ENCODE data around the gene ADH5. TPM values are rescaled to one million over a fixed set of nuclear protein-coding genes. Genes with fewer than 3 reads are reported as not detected.
"Not testable (repeated sequence)": the region's sequence is repeated elsewhere in the genome, so short reads cannot be mapped to it uniquely, and the experiment has no call there.

The ADH5 gene
- total RNA-seq, 1 donor from 2014 or later, result 85.3 TPM

DNA sequence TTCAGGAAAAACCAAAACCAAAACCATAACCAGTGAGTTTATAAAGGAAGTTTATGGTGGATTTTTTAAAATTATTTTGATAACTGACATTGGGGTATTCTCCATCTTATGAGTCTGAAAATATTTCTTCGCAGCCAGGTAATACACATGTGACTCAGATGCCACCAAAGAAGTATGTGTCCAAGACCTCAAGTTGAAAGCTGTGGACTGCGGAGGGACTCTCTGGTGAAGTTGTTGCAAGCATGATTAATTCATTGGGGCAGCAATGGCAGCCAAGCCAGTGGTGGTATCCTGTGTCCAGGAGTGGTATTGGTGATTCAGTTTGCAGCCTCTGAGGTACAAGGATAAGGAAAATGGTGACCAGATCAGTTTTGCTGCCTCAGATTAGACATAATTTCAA lies 14.0 kb upstream of the ADH5 start:
- Mint-ChIP-seq H3K36me3 (ENCODE audit: low read depth) (no peaks in the 10 kb centered on the region), H3K9me3 (no peaks in the 10 kb centered on the region), H3K4me1 (no peaks in the 10 kb centered on the region), H3K27ac (no peak overlapping the region), H3K27me3 (peaks cover 6% of the 10 kb centered on the region), H3K4me3 (no peak overlapping the region)
- DNase-seq, result no peak
- intact Hi-C loops (cut with micrococcal nuclease), result no loop called here

DNA sequence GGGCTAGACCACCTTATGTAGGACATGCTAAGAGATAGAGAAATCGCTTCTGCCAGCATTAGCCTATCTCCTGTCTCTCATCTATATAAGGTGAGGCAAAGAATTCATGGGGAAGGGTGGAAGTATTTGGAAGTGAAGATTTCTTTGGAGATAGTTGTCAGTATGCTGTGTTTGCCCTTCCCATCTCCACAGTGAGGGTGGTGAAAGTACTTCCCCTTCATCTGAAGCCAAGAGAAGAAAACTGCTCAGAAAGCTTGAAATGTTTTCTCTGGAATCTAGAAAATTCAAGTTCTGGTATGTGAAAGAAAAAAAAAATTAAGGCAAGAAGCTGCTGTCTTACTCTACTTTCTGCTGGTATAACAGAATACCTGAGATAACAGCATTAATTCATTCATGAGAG lies 12.3 kb upstream of the ADH5 start:
- DNase-seq, result no peak
- Mint-ChIP-seq H3K36me3 (ENCODE audit: low read depth) (no peaks in the 10 kb centered on the region), H3K4me3 (no peak overlapping the region), H3K27me3 (peaks cover 12% of the 10 kb centered on the region), H3K4me1 (no peaks in the 10 kb centered on the region), H3K9me3 (no peaks in the 10 kb centered on the region), H3K27ac (no peak overlapping the region)
- intact Hi-C loops (cut with micrococcal nuclease), result no loop called here

DNA sequence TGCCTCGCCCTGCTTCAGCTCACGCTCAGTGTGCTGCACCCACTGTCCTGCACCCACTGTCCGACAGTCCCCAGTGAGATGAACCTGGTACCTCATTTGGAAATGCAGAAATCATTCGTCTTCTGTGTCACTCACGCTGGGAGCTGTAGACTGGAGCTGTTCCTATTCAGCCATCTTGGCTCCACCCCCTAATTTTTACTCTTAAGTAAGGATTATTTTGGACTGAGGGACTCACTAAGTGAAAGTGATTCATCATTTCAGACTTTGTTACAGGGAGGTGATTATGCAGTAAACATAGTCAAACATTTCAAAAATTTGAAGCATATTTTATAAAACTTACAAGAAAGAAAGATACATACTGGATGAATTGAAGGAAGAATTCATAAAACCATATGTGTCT lies 11.2 kb upstream of the ADH5 start:
- H3K9me3 Mint-ChIP-seq; H3K27ac Mint-ChIP-seq; intact Hi-C loops (cut with micrococcal nuclease); H3K36me3 Mint-ChIP-seq (ENCODE audit: low read depth); H3K4me1 Mint-ChIP-seq; DNase-seq; H3K4me3 Mint-ChIP-seq: not testable (repeated sequence)
- peaks cover 12% of the 10 kb centered on the region for H3K27me3 Mint-ChIP-seq

DNA sequence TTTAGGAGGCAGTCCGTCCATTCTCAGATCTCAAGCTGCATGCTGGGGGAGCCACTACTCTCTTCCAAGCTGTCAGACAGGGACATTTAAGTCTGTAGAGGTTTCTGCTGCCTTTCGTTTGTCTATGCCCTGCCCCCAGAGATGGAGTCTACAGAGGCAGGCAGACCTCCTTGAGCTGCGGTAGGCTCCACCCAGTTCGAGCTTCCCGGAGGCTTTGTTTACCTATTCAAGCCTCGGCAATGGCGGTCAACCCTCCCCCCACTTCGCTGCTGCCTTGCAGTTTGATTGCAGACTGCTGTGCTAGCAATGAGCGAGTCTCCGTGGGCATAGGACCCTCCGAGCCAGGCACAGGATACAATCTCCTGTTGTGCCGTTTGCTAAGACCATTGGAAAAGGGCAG lies 10.7 kb upstream of the ADH5 start:
- no peaks in the 10 kb centered on the region for H3K9me3 Mint-ChIP-seq
- H3K4me1 Mint-ChIP-seq, result no peaks in the 10 kb centered on the region
- no peak for DNase-seq
- H3K36me3 Mint-ChIP-seq (ENCODE audit: low read depth), result no peaks in the 10 kb centered on the region
- intact Hi-C loops (cut with micrococcal nuclease), result no loop called here
- H3K4me3 Mint-ChIP-seq, result no peak overlapping the region
- H3K27ac Mint-ChIP-seq, result no peak overlapping the region
- H3K27me3 Mint-ChIP-seq, result peaks cover 12% of the 10 kb centered on the region

DNA sequence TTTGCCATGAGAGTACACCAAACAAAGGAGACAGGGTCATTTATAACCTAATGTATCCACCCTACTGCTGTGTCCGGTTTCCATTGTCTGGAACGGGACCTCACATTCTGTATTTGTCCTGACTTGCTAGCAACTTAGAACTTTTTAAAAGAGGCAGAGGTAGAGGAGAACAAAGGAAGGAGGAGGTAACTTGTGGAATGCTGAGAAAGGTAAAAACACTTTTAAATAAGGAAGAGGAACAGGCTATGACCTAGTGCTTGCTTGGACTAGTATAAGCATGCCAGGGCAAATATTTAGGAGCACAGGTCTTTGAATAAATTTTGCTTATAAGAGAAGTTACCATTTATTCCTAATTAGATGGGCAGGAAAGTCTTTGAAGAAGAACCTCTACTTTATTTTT lies 3.3 kb upstream of the ADH5 start:
- H3K9me3 Mint-ChIP-seq; H3K27ac Mint-ChIP-seq; intact Hi-C loops (cut with micrococcal nuclease); H3K27me3 Mint-ChIP-seq; H3K4me3 Mint-ChIP-seq; DNase-seq; H3K36me3 Mint-ChIP-seq (ENCODE audit: low read depth): not testable (repeated sequence)
- H3K4me1 Mint-ChIP-seq, result peaks cover 26% of the 10 kb centered on the region

DNA sequence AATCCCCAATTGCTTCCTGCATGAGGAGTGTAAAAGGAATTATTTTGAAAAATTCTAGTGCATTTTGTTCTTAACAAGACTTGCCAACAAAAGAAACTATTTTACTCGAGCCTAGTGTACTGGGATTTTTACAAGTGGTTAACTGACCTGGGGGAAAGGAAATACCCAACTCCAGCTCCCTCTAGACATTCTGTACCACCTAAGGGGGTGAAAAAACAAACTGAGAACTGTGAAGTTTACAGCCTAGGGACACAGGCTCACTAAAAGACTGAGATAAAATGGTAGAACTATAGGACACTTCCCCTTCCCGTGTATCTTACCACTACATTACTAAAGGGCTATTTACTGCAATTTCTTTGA lies 2.6 kb upstream of the ADH5 start:
- peaks cover 8% of the 10 kb centered on the region for H3K36me3 Mint-ChIP-seq (ENCODE audit: low read depth)
- DNase-seq, result no peak
- peaks cover 32% of the 10 kb centered on the region for H3K4me1 Mint-ChIP-seq
- intact Hi-C loops (cut with micrococcal nuclease), result no loop called here
- no peaks in the 10 kb centered on the region for H3K9me3 Mint-ChIP-seq
- no peak overlapping the region for H3K4me3 Mint-ChIP-seq
- H3K27me3 Mint-ChIP-seq, result peaks cover 1% of the 10 kb centered on the region
- H3K27ac Mint-ChIP-seq, result no peak overlapping the region

DNA sequence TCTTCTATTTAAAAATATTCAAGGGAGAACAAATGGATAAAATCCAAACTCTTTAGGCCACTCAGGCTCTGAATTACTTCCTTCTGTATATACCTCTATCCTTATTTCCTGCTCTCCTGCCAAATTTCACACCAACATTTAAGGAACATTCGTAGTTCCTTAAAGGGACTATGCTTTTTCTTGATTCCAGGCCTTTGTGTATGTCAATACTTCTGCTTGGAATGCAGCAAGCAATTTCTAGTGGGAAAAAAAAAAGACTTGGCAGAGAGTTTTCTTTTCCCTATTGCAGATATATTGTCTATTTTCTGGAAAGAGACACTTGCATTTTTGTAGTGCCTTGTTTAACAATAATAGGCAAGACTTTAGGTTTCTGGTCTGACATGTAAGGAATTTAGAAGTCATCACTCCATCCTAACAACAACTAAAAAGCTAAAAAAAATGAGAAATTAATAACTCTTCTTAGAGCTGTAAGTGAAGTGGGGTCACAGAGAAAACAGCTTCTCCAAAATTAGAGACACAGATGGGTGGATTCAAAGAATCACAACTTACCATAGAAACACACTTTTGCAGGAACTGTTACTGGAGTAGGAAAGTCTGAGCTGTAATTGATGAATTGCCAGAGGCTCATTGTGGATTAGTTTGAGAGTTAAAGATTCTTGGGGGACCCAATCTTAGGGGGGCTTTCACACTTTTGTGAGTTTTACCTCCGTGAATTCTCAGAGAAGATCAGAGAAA lies 2.1 kb upstream of the ADH5 start:
- DNase-seq, result no peak
- no peak overlapping the region for H3K27ac Mint-ChIP-seq

DNA sequence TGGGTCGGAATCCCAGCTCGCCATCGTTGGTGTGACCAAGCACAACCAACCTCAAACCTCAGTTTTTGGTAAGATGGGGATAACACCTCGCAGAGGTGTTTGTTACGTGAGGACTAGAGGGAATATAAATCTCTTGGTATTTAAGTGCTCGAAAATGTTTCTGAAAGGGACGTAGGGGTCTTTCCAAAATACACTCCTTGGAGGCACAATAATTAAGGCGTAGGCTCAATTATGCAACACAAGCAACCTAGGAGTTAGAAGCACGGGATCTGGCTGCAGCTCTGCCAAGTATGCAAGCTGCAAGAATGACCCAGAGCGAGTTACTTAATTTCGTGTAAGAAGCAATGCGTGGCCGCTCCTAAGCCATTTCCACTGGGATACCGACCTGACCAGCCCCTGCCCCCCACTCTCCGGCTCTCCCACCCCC lies 552 bp downstream of the ADH5 start:
- peak overlapping the region; percentile 90 for H3K4me3 Mint-ChIP-seq
- H3K27me3 Mint-ChIP-seq, result peaks cover under 1% of the 10 kb centered on the region
- H3K4me1 Mint-ChIP-seq, result peaks cover 36% of the 10 kb centered on the region
- H3K36me3 Mint-ChIP-seq (ENCODE audit: low read depth), result peaks cover 27% of the 10 kb centered on the region
- no peaks in the 10 kb centered on the region for H3K9me3 Mint-ChIP-seq
- intact Hi-C loops (cut with micrococcal nuclease), result loop anchor here (1.0 to 2.0 kb wide), 5 partner anchors 31 to 945 kb away; partner anchors contain the start of genes METAP1, STPG2 and TRMT10A
- H3K27ac Mint-ChIP-seq, result peak overlapping the region; percentile 96
- no peak for DNase-seq

More for the DNA sequence above, 2.1 kb upstream of the ADH5 start:
- Mint-ChIP-seq H3K4me1 (peaks cover 33% of the 10 kb centered on the region), H3K36me3 (ENCODE audit: low read depth) (peaks cover 9% of the 10 kb centered on the region), H3K9me3 (no peaks in the 10 kb centered on the region), H3K4me3 (no peak overlapping the region), H3K27me3 (peaks cover 1% of the 10 kb centered on the region)
- intact Hi-C loops (cut with micrococcal nuclease), result no loop called here

DNA sequence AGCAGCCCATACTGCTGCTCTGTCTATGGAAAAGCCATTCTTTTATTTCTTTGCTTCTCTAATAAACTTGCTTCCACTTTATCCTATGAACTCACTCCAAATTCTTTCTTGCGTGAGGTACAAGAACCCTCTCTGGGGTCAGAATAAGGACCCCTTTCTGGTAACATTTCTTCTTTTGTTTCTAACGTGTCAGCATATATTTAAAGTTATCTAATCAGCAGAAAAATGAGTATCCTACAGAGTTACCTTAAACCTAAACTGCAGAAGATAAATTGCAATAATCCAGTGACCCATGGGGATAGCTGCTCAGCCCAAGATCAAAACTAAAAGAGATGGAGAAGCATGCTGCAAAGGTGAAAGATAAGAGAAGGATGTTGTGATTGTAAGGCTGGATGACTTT lies 4.0 kb downstream of the ADH5 start:
- no peak for DNase-seq
- Mint-ChIP-seq H3K9me3 (no peaks in the 10 kb centered on the region), H3K36me3 (ENCODE audit: low read depth) (peaks cover 45% of the 10 kb centered on the region), H3K4me3 (no peak overlapping the region), H3K27me3 (no peaks in the 10 kb centered on the region), H3K27ac (no peak overlapping the region), H3K4me1 (peaks cover 27% of the 10 kb centered on the region)
- intact Hi-C loops (cut with micrococcal nuclease), result no loop called here

DNA sequence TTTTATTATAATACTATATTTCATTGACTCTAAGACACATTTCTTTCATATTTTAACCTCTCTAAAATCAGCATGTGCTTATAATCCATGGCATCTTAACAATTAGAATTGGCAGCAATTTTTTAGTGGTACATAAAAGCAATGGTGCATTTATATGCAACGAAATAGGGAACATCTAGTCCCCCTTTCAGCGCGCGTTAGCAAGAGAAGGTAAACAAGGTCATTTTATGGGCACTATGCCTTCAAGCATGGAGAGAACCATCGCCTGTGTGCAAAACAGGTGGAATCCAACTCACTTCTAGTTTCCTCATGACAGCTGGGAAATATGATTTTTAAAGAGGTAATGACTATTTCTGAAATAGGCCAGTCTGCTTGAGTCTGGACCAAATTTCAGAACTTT lies 6.4 kb downstream of the ADH5 start:
- Mint-ChIP-seq H3K4me3 (no peak overlapping the region), H3K9me3 (no peaks in the 10 kb centered on the region), H3K27me3 (no peaks in the 10 kb centered on the region), H3K27ac (no peak overlapping the region), H3K4me1 (peaks cover 16% of the 10 kb centered on the region), H3K36me3 (ENCODE audit: low read depth) (peaks cover 56% of the 10 kb centered on the region)
- intact Hi-C loops (cut with micrococcal nuclease), result no loop called here
- DNase-seq, result no peak

DNA sequence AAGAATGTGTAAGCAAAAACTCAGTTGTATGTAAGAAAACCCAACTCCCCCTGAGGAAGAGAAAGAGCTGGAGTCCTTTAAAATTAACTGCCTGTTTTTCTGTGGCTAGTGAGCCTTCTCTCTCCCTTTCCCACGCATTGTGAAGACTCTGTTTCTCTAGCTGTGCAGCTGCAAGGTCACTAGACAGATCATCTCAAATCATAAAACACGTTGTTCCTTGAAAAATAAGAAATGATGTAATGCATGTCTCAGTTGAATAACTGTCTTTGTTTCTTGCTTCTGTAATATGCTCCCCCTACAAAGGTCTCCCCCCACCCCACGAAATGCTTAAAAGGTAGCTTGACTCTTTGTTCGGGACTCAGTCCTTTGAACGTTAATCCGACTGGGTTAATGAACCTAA lies 7.7 kb downstream of the ADH5 start:
- H3K4me1 Mint-ChIP-seq; H3K9me3 Mint-ChIP-seq; H3K27me3 Mint-ChIP-seq; H3K27ac Mint-ChIP-seq; DNase-seq; H3K4me3 Mint-ChIP-seq; intact Hi-C loops (cut with micrococcal nuclease): not testable (repeated sequence)
- peaks cover 57% of the 10 kb centered on the region for H3K36me3 Mint-ChIP-seq (ENCODE audit: low read depth)

DNA sequence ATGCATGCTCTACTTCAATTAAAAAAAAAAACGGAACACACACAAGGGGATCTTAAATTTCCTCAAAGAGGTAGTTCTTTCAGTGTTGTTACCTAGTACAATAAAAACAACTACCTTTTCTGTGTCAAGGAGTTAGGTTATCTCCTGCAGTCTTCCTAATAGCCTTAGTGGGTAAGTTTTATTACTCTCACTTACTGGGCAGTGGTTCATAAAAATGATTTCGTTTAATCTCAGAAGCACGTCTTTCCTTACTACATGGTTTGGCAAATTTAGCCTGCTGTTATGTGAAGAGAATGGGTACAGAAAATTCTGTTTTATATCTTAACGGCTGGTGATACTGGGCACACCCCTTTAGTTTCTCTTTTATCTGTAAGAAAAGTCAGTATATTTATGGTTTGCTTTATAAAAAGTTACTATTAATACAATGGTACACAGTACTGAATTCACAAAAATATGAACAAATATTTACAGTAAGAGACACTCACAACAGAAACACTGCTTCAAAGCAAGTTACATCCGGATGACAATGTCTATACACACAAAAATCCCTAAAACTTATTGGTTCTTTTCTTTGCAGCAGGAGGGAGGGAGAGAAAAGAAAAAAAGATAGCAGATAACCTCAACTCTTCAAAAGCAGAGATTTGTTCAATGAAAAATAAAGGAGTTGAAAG lies 8.8 kb downstream of the ADH5 start:
- H3K27ac Mint-ChIP-seq, result no peak overlapping the region
- no peaks in the 10 kb centered on the region for H3K27me3 Mint-ChIP-seq
- H3K36me3 Mint-ChIP-seq (ENCODE audit: low read depth), result peaks cover 55% of the 10 kb centered on the region
- no peak overlapping the region for H3K4me3 Mint-ChIP-seq
- no peaks in the 10 kb centered on the region for H3K9me3 Mint-ChIP-seq
- intact Hi-C loops (cut with micrococcal nuclease), result no loop called here
- no peak for DNase-seq
- peaks cover 6% of the 10 kb centered on the region for H3K4me1 Mint-ChIP-seq

DNA sequence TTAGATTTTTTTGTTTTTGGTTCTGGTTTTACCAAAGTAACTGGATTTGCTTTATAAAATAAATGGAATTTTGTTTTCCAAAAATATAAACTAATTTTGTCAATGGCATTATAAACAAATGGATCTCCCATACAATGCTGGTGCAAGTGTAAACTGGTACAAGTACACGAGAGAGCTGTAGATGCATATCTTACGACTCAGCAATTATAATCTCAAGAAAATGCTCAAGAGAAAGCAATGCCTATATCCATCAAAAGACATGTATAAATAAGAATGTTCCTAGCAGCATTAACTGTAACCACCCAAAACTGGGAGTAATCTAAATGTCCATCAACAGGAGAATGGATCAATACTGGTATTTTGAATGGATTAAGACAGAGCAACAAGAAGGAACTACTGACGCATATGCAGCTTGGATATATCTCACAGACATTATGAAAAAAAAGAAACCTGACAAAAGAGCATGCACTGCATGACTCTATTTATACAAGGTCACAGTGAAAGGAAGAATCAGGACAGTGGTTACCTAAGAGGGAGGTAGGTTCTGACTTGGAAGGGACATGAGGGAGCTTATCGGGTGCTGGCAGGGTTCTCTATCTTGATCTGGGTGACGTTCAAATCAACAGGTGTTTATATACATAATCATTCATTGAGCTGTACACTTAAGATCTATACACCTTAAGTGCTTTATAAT lies 9.5 kb downstream of the ADH5 start:
- H3K36me3 Mint-ChIP-seq (ENCODE audit: low read depth), result peaks cover 57% of the 10 kb centered on the region
- no peak overlapping the region for H3K4me3 Mint-ChIP-seq
- DNase-seq, result no peak
- intact Hi-C loops (cut with micrococcal nuclease), result no loop called here
- no peak overlapping the region for H3K27ac Mint-ChIP-seq
- H3K4me1 Mint-ChIP-seq, result peaks cover 6% of the 10 kb centered on the region
- H3K9me3 Mint-ChIP-seq, result no peaks in the 10 kb centered on the region
- H3K27me3 Mint-ChIP-seq, result no peaks in the 10 kb centered on the region

DNA sequence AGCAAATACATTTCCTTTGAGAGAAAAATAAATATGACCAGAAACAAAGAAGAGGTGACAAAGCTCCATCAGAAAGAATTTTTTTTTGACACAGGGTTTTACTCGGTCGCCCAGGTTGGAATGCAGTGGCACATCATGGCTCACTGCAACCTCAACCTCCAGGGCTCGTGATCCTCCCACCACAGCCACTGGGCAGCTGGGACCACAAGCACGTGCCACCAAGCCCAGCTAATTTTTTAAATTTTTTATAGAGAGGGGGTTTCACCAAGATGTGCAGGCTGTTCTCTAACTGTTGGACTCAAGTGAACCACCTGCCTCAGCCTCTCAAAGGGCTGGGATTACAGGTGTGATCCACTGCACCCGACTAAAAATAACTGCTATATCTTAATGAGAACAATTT lies 10.3 kb downstream of the ADH5 start:
- intact Hi-C loops (cut with micrococcal nuclease), result no loop called here
- Mint-ChIP-seq H3K4me3 (no peak overlapping the region), H3K9me3 (no peaks in the 10 kb centered on the region), H3K4me1 (peaks cover 8% of the 10 kb centered on the region), H3K27ac (no peak overlapping the region), H3K36me3 (ENCODE audit: low read depth) (peaks cover 58% of the 10 kb centered on the region), H3K27me3 (no peaks in the 10 kb centered on the region)
- no peak for DNase-seq

Data from activated CD4-positive, alpha-beta T cell treated with anti-CD3 and anti-CD28 coated beads, Interleukin-2, amount 10 ng/mL, durations not matched to agents 24 days and 14 days (primary cell).